ENCODE data around the gene KRT15.
"Not testable (repeated sequence)": the region's sequence is repeated elsewhere in the genome, so short reads cannot be mapped to it uniquely, and the experiment has no call there.

GRCh38 chr17:41542786-41543185, 24.1 kb upstream of the KRT15 start:
- TF ChIP-seq CTCF (conservative IDR thresholded peaks at IDR 0.05; ENCODE audit: low read depth, low read length); RAD21 (IDR thresholded peaks at IDR 0.05; ENCODE audit: low read length); NFE2L2 (IDR thresholded peaks at IDR 0.05; ENCODE audit: low read depth, low read length); CHD1 (IDR thresholded peaks at IDR 0.05; ENCODE audit: low read depth, low read length); SMC3 (IDR thresholded peaks at IDR 0.05; ENCODE audit: low read depth, low read length); RFX5 (IDR thresholded peaks at IDR 0.05; ENCODE audit: low read depth, low read length); POLR2A (IDR thresholded peaks at IDR 0.05; ENCODE audit: low read depth, low read length); RCOR1 (IDR thresholded peaks at IDR 0.05; ENCODE audit: insufficient replicate concordance, low read length); MAZ (IDR thresholded peaks at IDR 0.05; ENCODE audit: borderline replicate concordance, low read depth, low read length); MAFK (IDR thresholded peaks at IDR 0.05; ENCODE audit: low read depth, low read length): not testable (repeated sequence)
- TF ChIP-seq, protein P1, sequence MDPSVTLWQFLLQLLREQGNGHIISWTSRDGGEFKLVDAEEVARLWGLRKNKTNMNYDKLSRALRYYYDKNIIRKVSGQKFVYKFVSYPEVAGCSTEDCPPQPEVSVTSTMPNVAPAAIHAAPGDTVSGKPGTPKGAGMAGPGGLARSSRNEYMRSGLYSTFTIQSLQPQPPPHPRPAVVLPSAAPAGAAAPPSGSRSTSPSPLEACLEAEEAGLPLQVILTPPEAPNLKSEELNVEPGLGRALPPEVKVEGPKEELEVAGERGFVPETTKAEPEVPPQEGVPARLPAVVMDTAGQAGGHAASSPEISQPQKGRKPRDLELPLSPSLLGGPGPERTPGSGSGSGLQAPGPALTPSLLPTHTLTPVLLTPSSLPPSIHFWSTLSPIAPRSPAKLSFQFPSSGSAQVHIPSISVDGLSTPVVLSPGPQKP (IDR thresholded peaks at IDR 0.05; ENCODE audit: borderline replicate concordance, low read depth, low read length) = not testable (repeated sequence)
